Fibroblast of lung (primary cell): ENCODE data around the gene FNDC3B. TPM values are rescaled to one million over a fixed set of nuclear protein-coding genes. Genes with fewer than 3 reads are reported as not detected.

ENCODE experiments used
- DNase-seq, 2 donors: peaks; one replicate each; pipeline versions ENCODE4 v3.0.0 to v3.0.0-alpha.2; 2010; ENCODE audit warnings: low read depth in 2 of 2
- H2AFZ ChIP-seq: 2 replicates; pipeline ENCODE4 v1.5.1; 2012; ENCODE audit warnings: low read length, control low read depth, inconsistent platforms
- H3K27ac ChIP-seq: 2 replicates; pipeline ENCODE4 v1.5.1; 2011; ENCODE audit warnings: low read length, control low read depth; ENCODE audit not compliant: insufficient read depth
- H3K27me3 ChIP-seq: 2 replicates; pipeline ENCODE4 v1.5.1; 2011; ENCODE audit warnings: mild to moderate bottlenecking, low read length; ENCODE audit not compliant: control insufficient read depth, insufficient read depth
- H3K36me3 ChIP-seq: 2 replicates; pipeline ENCODE4 v1.5.1; 2011; ENCODE audit warnings: low read length; ENCODE audit not compliant: control insufficient read depth, insufficient read depth
- H3K4me1 ChIP-seq: 2 replicates; pipeline ENCODE4 v1.5.1; 2011; ENCODE audit warnings: low read length; ENCODE audit not compliant: control insufficient read depth, insufficient read depth; ENCODE audit errors: extremely low read depth
- H3K4me2 ChIP-seq: 2 replicates; pipeline ENCODE4 v1.5.1; 2011; ENCODE audit warnings: low read length, control low read depth; ENCODE audit not compliant: insufficient read depth; ENCODE audit errors: extremely low read depth
- H3K4me3 ChIP-seq, 4 experiments: fragments of 200-600 bp in 1 of 4; sonication (generic) in 1 of 4; replicated peaks in 1 of 4; 2 replicates each; pipeline ENCODE4 v1.5.1; 2011 to 2016; ENCODE audit warnings: low read length in 4 of 4, low read depth in 3 of 4, mild to moderate bottlenecking in 3 of 4, control low read depth in 2 of 4, inconsistent platforms in 1 of 4, mixed read lengths in 1 of 4; ENCODE audit not compliant: insufficient read depth in 1 of 4; ENCODE audit errors: control extremely low read depth in 1 of 4
- H3K79me2 ChIP-seq: 2 replicates; pipeline ENCODE4 v1.5.1; 2012; ENCODE audit warnings: mild to moderate bottlenecking, low read length, inconsistent platforms; ENCODE audit not compliant: control insufficient read depth, insufficient read depth
- H3K9ac ChIP-seq: 2 replicates; pipeline ENCODE4 v1.5.1; 2011; ENCODE audit warnings: mild to moderate bottlenecking, low read length, control low read depth; ENCODE audit not compliant: insufficient read depth
- H3K9me3 ChIP-seq: 2 replicates; pipeline ENCODE4 v1.5.1; 2012; ENCODE audit warnings: low read depth, low read length; ENCODE audit not compliant: control insufficient read depth, insufficient read depth
- H4K20me1 ChIP-seq: 2 replicates; pipeline ENCODE4 v1.5.1; 2011; ENCODE audit warnings: low read length; ENCODE audit not compliant: control insufficient read depth, insufficient read depth; ENCODE audit errors: extremely low read depth
- CTCF ChIP-seq, 2 donors: IDR thresholded peaks in 1 of 2; conservative IDR thresholded peaks in 1 of 2; 1 replicate in 1 of 2; 2 replicates in 1 of 2; pipeline ENCODE4 v1.5.1; 2011 to 2012; ENCODE audit warnings: low read length in 2 of 2, control low read depth in 1 of 2, inconsistent platforms in 1 of 2, low read depth in 1 of 2, mild to moderate bottlenecking in 1 of 2
- EZH2 ChIP-seq: IDR thresholded peaks from 2 replicates; pipeline ENCODE4 v1.5.1; 2012; ENCODE audit warnings: low read length, control low read depth, mild to moderate bottlenecking; ENCODE audit errors: missing control alignments
- polyA plus RNA-seq, 2 donors: library from polyadenylated mRNA; depleted of rRNA in 1 of 2; stranded (reverse) in 1 of 2; unstranded in 1 of 2; fragments of >200 nt; gene quantifications; 2 replicates each; pipeline ENCODE4 v1.2.1, GENCODE V29; 2011 to 2012; ENCODE audit warnings: missing spikeins in 1 of 2
- total RNA-seq: library from RNA; depleted of rRNA; stranded (reverse); fragments of >200 nt; gene quantifications from 2 replicates; pipeline ENCODE4 v1.2.1, GENCODE V29; 2014

Gene FNDC3B
- total and polyA plus RNA-seq, 2 donors (not counting 1 experiment from before 2014, with no cell fraction given) = 26.1 to 76.8 TPM

- no peak overlapping the region for H3K9ac ChIP-seq
- no peak overlapping the region for H3K4me2 ChIP-seq
- no peak overlapping the region for H3K27ac ChIP-seq
- peaks cover 6% of the 10 kb centered on the region for H3K4me1 ChIP-seq
- H3K9me3 ChIP-seq = no peaks in the 10 kb centered on the region
- peaks cover 96% of the 10 kb centered on the region for H3K79me2 ChIP-seq
- no peak for DNase-seq
- H3K36me3 ChIP-seq = peaks cover 2% of the 10 kb centered on the region
- TF ChIP-seq CTCF (conservative IDR thresholded peaks at IDR 0.05 in 1 of 2, IDR thresholded peaks at IDR 0.05 in 1 of 2; ENCODE audit: low read depth in 1 of 2, low read length in 2 of 2) = no peak
- no peak overlapping the region for H3K4me3 ChIP-seq
- H4K20me1 ChIP-seq = peaks cover 5% of the 10 kb centered on the region
- no peaks in the 10 kb centered on the region for H3K27me3 ChIP-seq
- no peak overlapping the region for H2AFZ ChIP-seq
Observed at GRCh38 chr3:172047567-172048115, 8.3 kb downstream of the FNDC3B start.

- no peaks in the 10 kb centered on the region for H3K9me3 ChIP-seq
- H3K4me1 ChIP-seq = peaks cover 6% of the 10 kb centered on the region
- no peaks in the 10 kb centered on the region for H3K27me3 ChIP-seq
- peaks cover 94% of the 10 kb centered on the region for H3K79me2 ChIP-seq
- TF ChIP-seq CTCF (conservative IDR thresholded peaks at IDR 0.05 in 1 of 2, IDR thresholded peaks at IDR 0.05 in 1 of 2; ENCODE audit: low read depth in 1 of 2, low read length in 2 of 2) = no peak
- TF ChIP-seq EZH2 = no peak
- H3K4me2 ChIP-seq = no peak overlapping the region
- no peak overlapping the region for H3K27ac ChIP-seq
- H3K4me3 ChIP-seq = no peak overlapping the region
- peaks cover 2% of the 10 kb centered on the region for H3K36me3 ChIP-seq
- no peak overlapping the region for H2AFZ ChIP-seq
- no peak overlapping the region for H3K9ac ChIP-seq
- H4K20me1 ChIP-seq = peaks cover 5% of the 10 kb centered on the region
- DNase-seq = no peak
Observed at GRCh38 chr3:172048599-172048998, 9.2 kb downstream of the FNDC3B start.

GRCh38 chr3:172051310-172051956 lies 12.1 kb downstream of the FNDC3B start:
- H3K27ac ChIP-seq = no peak overlapping the region
- no peak for DNase-seq
- peaks cover 2% of the 10 kb centered on the region for H4K20me1 ChIP-seq
- H3K4me2 ChIP-seq = no peak overlapping the region
- no peaks in the 10 kb centered on the region for H3K27me3 ChIP-seq
- no peak overlapping the region for H2AFZ ChIP-seq
- peaks cover 5% of the 10 kb centered on the region for H3K4me1 ChIP-seq
- no peak overlapping the region for H3K4me3 ChIP-seq
- no peak overlapping the region for H3K9ac ChIP-seq
- TF ChIP-seq EZH2 (no peak), CTCF (conservative IDR thresholded peaks at IDR 0.05 in 1 of 2, IDR thresholded peaks at IDR 0.05 in 1 of 2; ENCODE audit: low read depth in 1 of 2, low read length in 2 of 2) (no peak)
- peaks cover 5% of the 10 kb centered on the region for H3K36me3 ChIP-seq
- H3K9me3 ChIP-seq = no peaks in the 10 kb centered on the region
- H3K79me2 ChIP-seq = peaks cover 83% of the 10 kb centered on the region
